K562 (cell line): ENCODE measurements around the gene FZD4. TPM values are rescaled to one million over a fixed set of nuclear protein-coding genes. Genes with fewer than 3 reads are reported as not detected.

Experiments used
- BRD9 ChIP-seq: fragments of 450-650 bp; IDR thresholded peaks from 2 replicates; pipeline ENCODE4 v1.6.1; 2018; ENCODE audit warnings: low read depth; ENCODE audit not compliant: partially characterized antibody
- CBFA2T2 ChIP-seq: fragments of 450-650 bp; conservative IDR thresholded peaks from 2 replicates; pipeline ENCODE4 v1.6.1; 2017; ENCODE audit warnings: mild to moderate bottlenecking
- CBFA2T3 ChIP-seq: fragments of 450-650 bp; IDR thresholded peaks from 2 replicates; pipeline ENCODE4 v1.6.1; 2017
- CREB1 ChIP-seq, 2 experiments: sonication (generic) in 1 of 2; formaldehyde crosslinking in 1 of 2; IDR thresholded peaks; 2 replicates each; pipeline versions ENCODE4 v1.6.1 to v1.8.0; 2012 to 2022; ENCODE audit warnings: inconsistent platforms in 1 of 2, mild to moderate bottlenecking in 1 of 2, missing genetic modification reagents in 1 of 2, moderate library complexity in 1 of 2
- DACH1 ChIP-seq: fragments of 450-650 bp; IDR thresholded peaks from 2 replicates; pipeline ENCODE4 v1.6.1; 2018; ENCODE audit not compliant: partially characterized antibody
- GABPB1 ChIP-seq: sonication (generic); formaldehyde crosslinking; IDR thresholded peaks from 2 replicates; pipeline ENCODE4 v1.8.0; 2022; ENCODE audit warnings: mild to moderate bottlenecking, missing genetic modification reagents
- HDAC1 ChIP-seq, 2 experiments: fragments of 450-650 bp; IDR thresholded peaks; 2 replicates each; pipeline ENCODE4 v1.6.1; 2016 to 2017; ENCODE audit warnings: inconsistent platforms in 1 of 2, mild to moderate bottlenecking in 1 of 2, moderate library complexity in 1 of 2
- MAFG ChIP-seq: fragments of 450-650 bp; conservative IDR thresholded peaks from 2 replicates; pipeline ENCODE4 v1.6.1; 2016; ENCODE audit warnings: missing genetic modification characterization, missing compliant biosample characterization
- MAZ ChIP-seq, 2 experiments: fragments of 450-650 bp in 1 of 2; sonication (generic) in 1 of 2; formaldehyde crosslinking; IDR thresholded peaks in 1 of 2; conservative IDR thresholded peaks in 1 of 2; 2 replicates each; pipeline versions ENCODE4 v1.4.0 to v1.5.0; 2020; ENCODE audit warnings: mild to moderate bottlenecking in 1 of 2, missing genetic modification reagents in 1 of 2
- MCM5 ChIP-seq: fragments of 450-650 bp; IDR thresholded peaks from 2 replicates; pipeline ENCODE4 v1.6.1; 2016; ENCODE audit warnings: low read depth
- MEF2D ChIP-seq: conservative IDR thresholded peaks from 2 replicates; pipeline ENCODE4 v1.6.1; 2016; ENCODE audit warnings: low read depth, missing genetic modification characterization, missing compliant biosample characterization
- NELFE ChIP-seq: IDR thresholded peaks from 2 replicates; pipeline ENCODE4 v1.6.1; 2011; ENCODE audit warnings: mild to moderate bottlenecking; ENCODE audit not compliant: insufficient read depth, insufficient read length
- NR2C2 ChIP-seq, 2 experiments: fragments of 200-800 bp in 1 of 2; sonication (Bioruptor generic) in 1 of 2; sonication (generic) in 1 of 2; formaldehyde crosslinking in 1 of 2; IDR thresholded peaks; 2 replicates each; pipeline versions ENCODE4 v1.6.1 to v1.8.0; 2016 to 2022; ENCODE audit warnings: mild to moderate bottlenecking in 1 of 2, missing compliant biosample characterization in 1 of 2, missing genetic modification characterization in 1 of 2, missing genetic modification reagents in 1 of 2
- NR4A1 ChIP-seq, 2 experiments: fragments of 250-450 bp in 1 of 2; fragments of 450-650 bp in 1 of 2; sonication (Bioruptor Pico) in 1 of 2; IDR thresholded peaks; 2 replicates each; pipeline versions ENCODE4 v1.4.0 to v1.6.1; 2016 to 2020; ENCODE audit warnings: mild to moderate bottlenecking in 2 of 2, missing compliant biosample characterization in 1 of 2, missing genetic modification characterization in 1 of 2, moderate library complexity in 1 of 2
- RBBP5 ChIP-seq: fragments of 200-600 bp; sonication (generic); IDR thresholded peaks from 2 replicates; pipeline ENCODE4 v1.6.1; 2012; ENCODE audit warnings: borderline replicate concordance, mild to moderate bottlenecking, low read length, control low read depth, inconsistent platforms; ENCODE audit not compliant: insufficient read depth, poor library complexity, severe bottlenecking
- RBM17 ChIP-seq: fragments of 200-400 bp; formaldehyde crosslinking; IDR thresholded peaks from 2 replicates; pipeline ENCODE4 v1.6.1; 2017; ENCODE audit warnings: low read depth, mild to moderate bottlenecking, low read length, borderline replicate concordance
- SAFB ChIP-seq: fragments of 200-400 bp; formaldehyde crosslinking; IDR thresholded peaks from 2 replicates; pipeline ENCODE4 v1.6.1; 2017; ENCODE audit warnings: low read depth, low read length, borderline replicate concordance
- TARDBP ChIP-seq: fragments of 450-650 bp; IDR thresholded peaks from 2 replicates; pipeline ENCODE4 v1.6.1; 2016
- ZBTB17 ChIP-seq: fragments of 450-650 bp; formaldehyde crosslinking; IDR thresholded peaks from 2 replicates; pipeline ENCODE4 v1.4.0; 2020; ENCODE audit warnings: mild to moderate bottlenecking
- ZNF12 ChIP-seq: sonication (generic); formaldehyde crosslinking; IDR thresholded peaks from 2 replicates; pipeline ENCODE4 v1.4.0; 2020; ENCODE audit warnings: mild to moderate bottlenecking, missing genetic modification reagents
- ZNF24 ChIP-seq: fragments of 450-650 bp; IDR thresholded peaks from 2 replicates; pipeline ENCODE4 v1.6.1; 2016
- ZNF274 ChIP-seq: IDR thresholded peaks from 2 replicates; pipeline ENCODE4 v1.6.1; 2011; ENCODE audit warnings: low read depth, mild to moderate bottlenecking, low read length, moderate library complexity, borderline replicate concordance
- ZNF3 ChIP-seq: fragments of 250-450 bp; sonication (Bioruptor Pico); IDR thresholded peaks from 2 replicates; pipeline ENCODE4 v1.5.0; 2021; ENCODE audit warnings: mild to moderate bottlenecking, moderate library complexity
- ZNF347 ChIP-seq: fragments of 450-650 bp; formaldehyde crosslinking; IDR thresholded peaks from 2 replicates; pipeline ENCODE4 v1.4.0; 2020; ENCODE audit warnings: low read depth, mild to moderate bottlenecking, moderate library complexity
- polyA plus RNA-seq, 8 experiments: library from polyadenylated mRNA; depleted of rRNA in 4 of 8; stranded (reverse) in 5 of 8; unstranded in 3 of 8; fragments of >200 nt; fragmentation: Nextera tagmentation in 2 of 8; fragmentation: Illumina TruSeq in 1 of 8; extraction: Ambion mirVana in 2 of 8; extraction: Trizol in 1 of 8; gene quantifications; 2 replicates each; pipeline versions ENCODE4 v1.2.1 to v1.2.3, GENCODE V29; 2011 to 2014; ENCODE audit warnings: inconsistent platforms in 1 of 8, missing spikeins in 1 of 8
- total RNA-seq, 7 experiments: library from RNA; depleted of rRNA in 6 of 7; stranded (reverse); fragments of >200 nt in 6 of 7; fragmentation: Illumina TruSeq in 2 of 7; extraction: Trizol in 2 of 7; gene quantifications; 2 replicates each; pipeline versions ENCODE4 v1.2.1 to v1.2.3, GENCODE V29; 2011 to 2021; ENCODE audit warnings: low replicate concordance in 1 of 7
- TF ChIP-seq, protein P1 (sequence below): fragments of 250-450 bp; sonication (Bioruptor Pico); IDR thresholded peaks from 2 replicates; pipeline ENCODE4 v1.5.0; 2021
- TF ChIP-seq, protein P2 (sequence below): fragments of 200-800 bp; sonication (Bioruptor generic); IDR thresholded peaks from 2 replicates; pipeline ENCODE4 v1.6.1; 2017; ENCODE audit warnings: missing genetic modification characterization, missing compliant biosample characterization

The FZD4 gene
- total and polyA plus RNA-seq, 9 of the 15 experiments (the other 6 are each of a cell fraction or from before 2014, with no cell fraction given), result 1.2 to 7.9 (median 5.8) TPM

DNA sequence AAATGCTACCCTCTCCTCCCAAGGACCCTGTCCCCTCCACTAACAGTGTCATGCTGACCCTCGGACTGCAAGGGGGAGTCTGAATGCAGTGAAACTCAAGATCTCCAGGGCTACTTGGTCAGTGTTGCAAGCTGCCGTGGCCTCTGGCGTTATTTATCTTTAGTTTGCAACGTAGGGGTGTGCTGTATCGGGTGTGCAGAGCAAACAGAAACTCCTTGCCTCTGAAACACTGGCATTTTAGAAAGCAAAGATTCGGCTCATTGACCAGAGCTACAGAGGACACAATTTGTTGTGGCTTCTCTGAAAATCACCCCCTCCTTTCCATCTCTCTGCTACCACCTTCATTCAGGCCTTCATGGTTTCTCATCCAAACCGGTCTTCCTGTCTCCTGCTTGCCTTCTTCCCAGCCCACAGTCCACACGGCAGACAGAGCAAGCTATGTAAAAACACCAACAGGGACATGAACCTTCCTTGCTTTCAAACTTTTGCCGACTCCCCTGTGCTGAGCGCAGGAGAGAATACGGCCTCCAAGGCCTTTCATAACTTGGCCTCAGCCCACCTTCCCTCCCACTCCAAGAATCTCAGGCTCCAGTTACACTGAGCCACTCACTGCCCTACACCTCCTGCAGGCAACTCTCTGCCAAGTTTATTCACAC lies 14.9 kb downstream of the FZD4 start (continued):
- TF ChIP-seq NR2C2 (CRISPR knock-in tag; IDR thresholded peaks at IDR 0.05), result no peak
- 0 out of 2 replicates have a peak, but pooled peaks have one; percentile 30 for TF ChIP-seq NR2C2 (tag; IDR thresholded peaks at IDR 0.05)
- TF ChIP-seq ZBTB17 (CRISPR knock-in tag), result peak; percentile 37; the same call in 1 of the 2 replicates
- TF ChIP-seq MAFG (tag), result no peak
- peak; percentile 18; the same call in 1 of the 2 replicates for TF ChIP-seq CBFA2T3
- TF ChIP-seq TARDBP, result no peak
- no peak for TF ChIP-seq ZNF274
- TF ChIP-seq BRD9, result peak; percentile 63
- TF ChIP-seq CBFA2T2, result no peak
- peak in 1 of 2 experiments; percentile 11; a peak in 1 of 4 replicates for TF ChIP-seq MAZ (CRISPR knock-in tag; conservative IDR thresholded peaks at IDR 0.05 in 1 of 2, IDR thresholded peaks at IDR 0.05 in 1 of 2)
- TF ChIP-seq MCM5, result no peak
- TF ChIP-seq DACH1, result no peak
- no peak for TF ChIP-seq ZNF12 (CRISPR knock-in tag)
- no peak for TF ChIP-seq ZNF24
- TF ChIP-seq HDAC1 (IDR thresholded peaks at IDR 0.05), result 0 out of 4 replicates have a peak, but pooled peaks of 1 of the 2 experiments have one; percentile 24
- TF ChIP-seq ZNF347 (CRISPR knock-in tag), result no peak
- TF ChIP-seq, protein P1, sequence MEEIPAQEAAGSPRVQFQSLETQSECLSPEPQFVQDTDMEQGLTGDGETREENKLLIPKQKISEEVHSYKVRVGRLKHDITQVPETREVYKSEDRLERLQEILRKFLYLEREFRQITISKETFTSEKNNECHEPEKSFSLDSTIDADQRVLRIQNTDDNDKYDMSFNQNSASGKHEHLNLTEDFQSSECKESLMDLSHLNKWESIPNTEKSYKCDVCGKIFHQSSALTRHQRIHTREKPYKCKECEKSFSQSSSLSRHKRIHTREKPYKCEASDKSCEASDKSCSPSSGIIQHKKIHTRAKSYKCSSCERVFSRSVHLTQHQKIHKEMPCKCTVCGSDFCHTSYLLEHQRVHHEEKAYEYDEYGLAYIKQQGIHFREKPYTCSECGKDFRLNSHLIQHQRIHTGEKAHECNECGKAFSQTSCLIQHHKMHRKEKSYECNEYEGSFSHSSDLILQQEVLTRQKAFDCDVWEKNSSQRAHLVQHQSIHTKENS (CRISPR knock-in tag), result no peak
- TF ChIP-seq RBBP5, result peak; percentile 41
- TF ChIP-seq NR4A1 (CRISPR knock-in tag; IDR thresholded peaks at IDR 0.05), result no peak
- peak; percentile 66; the same call in 1 of the 2 replicates for TF ChIP-seq NR4A1 (tag; IDR thresholded peaks at IDR 0.05)
- TF ChIP-seq CREB1 (IDR thresholded peaks at IDR 0.05), result no peak
- 0 out of 2 replicates have a peak, but pooled peaks have one; percentile 26 for TF ChIP-seq CREB1 (CRISPR knock-in tag; IDR thresholded peaks at IDR 0.05)
- no peak for TF ChIP-seq RBM17
- TF ChIP-seq, protein P2, sequence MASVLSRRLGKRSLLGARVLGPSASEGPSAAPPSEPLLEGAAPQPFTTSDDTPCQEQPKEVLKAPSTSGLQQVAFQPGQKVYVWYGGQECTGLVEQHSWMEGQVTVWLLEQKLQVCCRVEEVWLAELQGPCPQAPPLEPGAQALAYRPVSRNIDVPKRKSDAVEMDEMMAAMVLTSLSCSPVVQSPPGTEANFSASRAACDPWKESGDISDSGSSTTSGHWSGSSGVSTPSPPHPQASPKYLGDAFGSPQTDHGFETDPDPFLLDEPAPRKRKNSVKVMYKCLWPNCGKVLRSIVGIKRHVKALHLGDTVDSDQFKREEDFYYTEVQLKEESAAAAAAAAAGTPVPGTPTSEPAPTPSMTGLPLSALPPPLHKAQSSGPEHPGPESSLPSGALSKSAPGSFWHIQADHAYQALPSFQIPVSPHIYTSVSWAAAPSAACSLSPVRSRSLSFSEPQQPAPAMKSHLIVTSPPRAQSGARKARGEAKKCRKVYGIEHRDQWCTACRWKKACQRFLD, result peak; percentile 66
- TF ChIP-seq SAFB, result no peak
- no peak for TF ChIP-seq GABPB1 (CRISPR knock-in tag)
- TF ChIP-seq ZNF3, result no peak
- TF ChIP-seq MEF2D (tag), result no peak
- TF ChIP-seq NELFE, result no peak
